GM18951 (cell line): ENCODE results near the gene SAXO1.

Source experiments
- POLR2A ChIP-seq: IDR thresholded peaks from 4 replicates; pipeline ENCODE4 v1.6.1; 2011; ENCODE audit warnings: mild to moderate bottlenecking; ENCODE audit not compliant: insufficient read length, insufficient read depth; ENCODE audit errors: extremely low read depth
- in situ Hi-C: fragments of 300-500 bp; cut with MboI; formaldehyde crosslinking; loops from one replicate; pipeline ENCODE4 v1.12.0; 2022; ENCODE audit warnings: low sequenced_read_pairs, mixed read lengths, inconsistent platforms; ENCODE audit not compliant: unreplicated experiment

The SAXO1 gene

DNA sequence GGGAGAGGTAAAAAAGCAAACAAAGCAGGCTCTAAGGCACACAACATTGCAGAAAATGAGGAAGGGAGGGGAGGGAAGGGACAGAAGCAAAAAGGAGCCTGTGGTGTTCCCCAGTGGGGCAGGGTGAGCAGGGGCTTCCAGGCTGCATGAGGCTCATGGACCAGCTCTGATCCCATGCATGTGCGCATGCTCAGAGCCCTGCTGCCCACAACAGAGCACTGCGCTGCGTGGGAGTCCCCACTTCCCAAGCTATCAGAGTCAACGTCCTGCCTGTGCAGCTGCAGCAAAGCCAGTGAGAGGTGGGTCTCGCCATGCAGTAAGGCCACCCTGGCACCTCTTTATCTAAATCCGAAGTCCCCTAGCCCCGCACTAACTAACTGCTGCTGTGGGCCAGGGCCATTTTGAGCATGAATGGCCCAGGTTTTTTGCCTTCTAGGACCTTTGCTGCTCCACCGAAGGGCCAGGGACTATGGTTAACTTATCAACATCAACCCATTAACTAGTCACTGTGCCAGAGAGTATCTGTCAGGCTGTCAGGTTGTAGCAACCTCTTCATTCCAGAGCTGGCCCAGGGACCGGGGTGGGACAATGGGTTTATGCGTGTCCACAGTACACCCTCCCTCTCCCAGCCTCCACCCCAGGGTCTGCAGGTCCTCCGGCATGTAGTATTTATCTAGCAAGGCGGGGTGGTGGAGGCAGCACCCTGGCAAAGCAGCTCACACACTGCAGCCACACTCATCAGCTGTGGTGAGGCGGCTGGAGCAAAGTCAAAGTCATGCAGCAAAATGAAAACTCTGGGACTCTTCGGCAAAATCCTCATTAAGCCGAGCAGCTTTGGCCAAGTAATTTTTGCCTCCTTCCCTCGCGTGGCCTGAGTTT, 123.6 kb downstream of the SAXO1 start:
- TF ChIP-seq POLR2A, result no peak
- in situ Hi-C loops, result no loop called here

DNA sequence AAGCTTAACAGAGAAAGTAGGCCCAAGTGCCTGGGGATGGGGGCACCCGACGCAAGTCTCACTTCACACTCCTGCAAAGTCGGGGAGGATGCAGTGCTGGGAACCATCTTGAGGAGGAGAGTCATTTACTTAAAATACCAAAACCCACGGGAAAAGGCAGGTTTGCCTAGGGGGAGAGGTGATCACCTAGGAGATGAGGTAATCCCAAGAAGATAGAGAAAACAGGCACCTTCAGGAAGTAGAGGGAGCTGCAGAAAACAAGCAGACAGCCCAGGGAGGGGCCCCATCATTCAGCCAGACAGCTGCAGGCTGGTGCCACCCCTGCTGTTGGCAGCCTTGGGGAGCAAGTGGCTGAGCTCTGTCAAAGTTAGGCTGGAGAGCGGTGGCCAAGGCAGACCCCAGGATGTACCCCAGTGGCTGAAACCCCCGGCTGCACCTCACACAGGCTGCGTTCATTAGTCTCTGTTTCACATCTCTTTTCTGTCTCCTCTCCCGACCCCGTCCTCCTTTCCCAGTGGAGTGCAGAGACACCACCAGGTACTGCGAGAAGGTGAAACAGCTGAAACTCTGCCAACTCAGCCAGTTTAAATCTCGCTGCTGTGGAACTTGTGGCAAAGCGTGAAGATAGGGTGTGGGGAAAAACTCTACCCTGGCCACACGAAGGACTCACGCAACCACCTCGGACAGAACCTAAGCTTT, 124.9 kb downstream of the SAXO1 start:
- no peak for TF ChIP-seq POLR2A
- in situ Hi-C loops, result no loop called here

DNA sequence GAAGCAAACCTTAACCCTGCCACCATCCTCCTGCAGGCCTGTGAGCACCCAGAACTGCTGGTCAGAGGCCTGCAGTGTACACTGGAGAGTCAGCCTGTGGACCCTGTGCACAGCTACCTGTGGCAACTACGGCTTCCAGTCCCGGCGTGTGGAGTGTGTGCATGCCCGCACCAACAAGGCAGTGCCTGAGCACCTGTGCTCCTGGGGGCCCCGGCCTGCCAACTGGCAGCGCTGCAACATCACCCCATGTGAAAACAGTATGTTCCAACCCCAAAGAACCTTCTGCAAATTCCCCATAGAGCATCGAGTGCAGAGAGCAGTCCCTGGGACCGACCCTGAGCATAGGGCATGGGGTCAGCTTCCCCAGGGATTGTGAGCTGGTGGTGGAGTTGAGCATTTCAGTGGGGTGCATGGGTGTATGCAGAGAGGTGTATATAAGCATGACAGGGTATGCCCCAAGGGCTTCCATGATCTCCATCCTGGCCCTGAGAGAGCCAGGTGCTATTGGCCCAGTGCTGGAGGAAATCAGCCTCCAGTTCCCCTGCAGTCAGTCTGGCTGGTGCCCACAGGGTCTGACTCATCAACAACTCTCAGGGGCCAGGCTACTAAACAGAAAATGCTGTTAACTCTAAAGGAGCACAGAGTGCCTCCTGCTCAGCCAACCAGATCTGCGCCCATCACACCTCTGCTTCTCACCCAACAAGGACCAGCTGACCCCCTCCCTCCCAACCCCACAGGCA, 126.2 kb downstream of the SAXO1 start:
- in situ Hi-C loops, result no loop called here
- no peak for TF ChIP-seq POLR2A

DNA sequence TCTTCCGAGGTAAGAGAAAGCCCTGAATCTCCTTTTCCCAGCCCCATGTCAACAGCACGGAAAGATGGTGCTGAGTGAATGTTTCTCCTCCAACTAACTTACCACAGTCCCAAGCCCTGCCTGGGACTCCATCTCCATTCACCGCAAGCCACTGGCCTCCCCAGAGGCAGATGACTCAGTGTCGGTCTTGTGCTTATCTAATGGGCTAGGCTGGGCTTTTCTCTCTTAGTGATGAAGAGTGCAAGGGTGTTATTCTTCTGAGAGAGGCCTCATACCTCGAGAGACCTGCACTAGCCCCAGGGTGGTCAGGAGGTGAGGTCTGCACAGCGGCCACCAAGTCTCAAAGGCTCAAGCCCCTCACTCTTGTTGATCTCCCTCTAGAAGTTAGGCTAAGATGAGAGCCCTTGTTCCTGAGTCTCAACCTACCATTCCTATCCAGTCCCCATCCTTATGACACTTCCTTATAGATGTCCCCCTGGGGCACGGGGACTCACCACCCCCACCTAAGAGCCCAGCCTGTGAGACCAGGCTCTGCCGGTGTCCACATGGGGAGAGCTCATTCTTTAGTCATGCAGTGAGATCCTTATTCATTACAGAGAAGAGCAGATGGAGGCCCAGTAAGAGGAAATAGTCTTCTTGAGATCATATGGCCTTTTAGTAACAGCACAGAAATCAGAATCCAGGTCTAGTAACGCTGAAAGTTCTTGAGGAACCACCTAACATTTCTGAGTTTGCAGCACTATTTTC, 127.0 kb downstream of the SAXO1 start:
- no peak for TF ChIP-seq POLR2A
- in situ Hi-C loops, result no loop called here

DNA sequence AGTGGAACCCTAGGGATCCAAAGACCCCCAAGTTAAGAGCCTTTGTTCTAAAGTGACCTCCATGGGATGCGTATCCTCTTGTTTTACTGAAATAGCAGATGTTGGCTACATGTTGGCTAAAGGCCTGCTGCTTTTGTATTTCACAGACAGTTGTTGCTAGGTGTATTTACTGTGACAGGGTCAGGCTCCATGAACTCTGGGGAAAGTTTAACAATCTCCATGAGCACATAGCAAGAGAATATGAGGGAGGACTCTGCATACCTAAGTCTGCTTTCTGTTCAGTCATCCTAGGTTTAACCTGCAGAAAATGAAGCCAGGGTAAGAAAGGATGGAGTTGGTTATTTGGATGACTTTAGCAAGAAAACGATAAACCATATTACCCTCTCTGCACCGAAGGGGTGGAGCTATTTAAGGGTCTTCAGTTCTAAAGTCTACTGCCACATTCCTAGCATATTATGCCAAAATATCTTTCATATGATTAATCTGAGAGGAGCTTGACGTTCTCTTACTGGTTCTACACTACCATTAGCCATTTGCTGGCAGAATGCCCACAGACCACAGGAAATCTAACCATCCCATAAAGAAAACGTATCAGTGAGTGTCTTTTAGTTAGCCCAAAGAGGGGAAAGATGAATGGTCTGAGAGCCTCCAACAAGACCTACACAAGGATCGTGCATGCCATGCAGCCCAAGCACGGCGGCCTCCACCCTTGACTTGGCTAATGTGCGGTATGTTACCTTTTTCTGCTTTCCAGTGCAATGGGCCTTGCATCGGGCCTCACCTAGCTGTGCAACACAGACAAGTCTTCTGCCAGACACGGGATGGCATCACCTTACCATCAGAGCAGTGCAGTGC, 127.8 kb downstream of the SAXO1 start:
- in situ Hi-C loops, result no loop called here
- no peak for TF ChIP-seq POLR2A

DNA sequence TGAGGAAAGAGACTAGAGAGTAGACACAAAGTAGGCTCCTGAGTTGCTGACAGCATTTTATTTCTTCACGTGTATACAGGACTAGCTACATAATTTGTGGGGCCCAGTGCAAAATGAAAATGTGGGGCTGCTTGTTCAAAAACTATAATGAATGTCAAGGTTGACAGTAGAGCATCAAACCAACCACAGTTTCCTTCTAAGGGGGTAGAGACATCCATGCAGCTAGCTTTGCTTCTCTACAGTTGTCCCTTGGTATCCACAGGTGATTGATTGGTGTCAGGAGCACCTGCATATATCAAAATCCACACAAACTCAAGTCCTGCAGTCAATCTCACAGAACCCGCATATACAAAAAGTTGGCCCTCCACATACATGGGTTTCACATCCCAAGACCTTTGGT, 129.6 kb downstream of the SAXO1 start:
- in situ Hi-C loops, result no loop called here
- TF ChIP-seq POLR2A, result no peak

DNA sequence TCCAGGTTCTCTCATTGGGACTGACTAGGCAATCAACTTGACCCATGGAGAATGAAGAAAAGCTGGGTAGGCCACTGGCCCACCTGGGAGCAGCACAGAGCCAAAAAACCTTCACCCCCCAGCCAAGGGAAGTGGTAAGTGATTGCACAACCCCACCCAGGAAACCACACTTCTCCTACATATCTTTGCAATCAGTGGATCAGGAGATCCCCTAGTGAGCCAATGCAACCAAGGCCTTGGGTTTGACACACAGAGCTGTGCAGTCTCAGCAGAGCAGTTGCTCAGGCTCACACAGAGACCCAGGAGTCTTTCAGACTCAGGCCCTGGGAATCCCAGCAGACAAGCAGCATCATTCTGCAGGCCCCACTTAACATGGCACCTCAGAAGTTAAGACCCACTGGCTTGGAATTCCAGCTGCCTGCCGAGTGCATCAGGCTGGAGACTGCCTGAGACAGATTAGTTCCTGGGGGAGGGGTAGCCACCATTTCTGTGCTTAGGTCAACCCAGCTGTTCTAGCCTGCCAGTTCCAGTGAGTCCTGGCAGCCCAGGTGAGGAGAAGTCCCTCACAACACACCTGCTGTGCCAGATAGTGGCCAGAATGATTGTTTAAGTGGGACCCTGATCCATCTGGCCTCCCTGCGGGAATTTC, 136.4 kb downstream of the SAXO1 start:
- no peak for TF ChIP-seq POLR2A

DNA sequence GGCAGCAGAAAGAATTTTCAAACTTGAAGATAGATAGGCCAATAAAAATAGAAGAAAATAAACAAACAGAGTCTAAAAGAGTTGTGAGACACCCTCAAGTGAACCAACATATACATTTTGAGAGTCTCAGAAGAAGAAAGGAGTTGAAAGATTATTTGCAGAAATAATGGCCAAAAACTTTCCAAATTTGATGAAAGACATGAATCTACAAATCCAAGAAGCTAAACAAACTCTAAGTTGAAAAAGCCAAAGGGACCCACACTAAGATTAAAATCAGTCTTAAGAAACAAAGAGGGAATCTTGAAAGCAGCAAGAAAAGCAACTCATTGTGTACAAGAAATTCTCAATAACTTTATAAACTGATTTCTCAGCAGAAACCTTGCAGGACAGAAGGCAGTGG, 137.0 kb downstream of the SAXO1 start:
- TF ChIP-seq POLR2A, result no peak
- in situ Hi-C loops, result no loop called here

More for the DNA sequence above, 136.4 kb downstream of the SAXO1 start:
- in situ Hi-C loops, result no loop called here

DNA sequence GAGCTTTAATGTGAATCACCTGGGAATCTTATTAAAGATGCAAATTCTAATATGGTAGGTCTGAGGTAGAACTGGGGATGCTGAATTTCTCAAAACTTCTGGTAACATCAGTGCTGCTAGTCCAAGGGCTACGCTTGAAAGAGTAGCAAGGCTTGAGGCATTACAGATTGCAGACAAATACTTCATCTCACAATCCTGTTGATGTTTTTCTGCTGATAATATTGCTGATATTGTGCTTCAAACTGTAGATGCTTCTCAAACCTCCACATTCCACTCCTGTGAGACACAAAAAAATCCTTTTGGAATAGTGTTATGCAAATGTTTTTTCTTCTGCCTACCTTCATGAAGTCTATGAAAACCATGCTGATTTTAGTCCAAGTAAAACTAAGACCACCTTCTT, 139.5 kb downstream of the SAXO1 start:
- no peak for TF ChIP-seq POLR2A
- in situ Hi-C loops, result no loop called here

DNA sequence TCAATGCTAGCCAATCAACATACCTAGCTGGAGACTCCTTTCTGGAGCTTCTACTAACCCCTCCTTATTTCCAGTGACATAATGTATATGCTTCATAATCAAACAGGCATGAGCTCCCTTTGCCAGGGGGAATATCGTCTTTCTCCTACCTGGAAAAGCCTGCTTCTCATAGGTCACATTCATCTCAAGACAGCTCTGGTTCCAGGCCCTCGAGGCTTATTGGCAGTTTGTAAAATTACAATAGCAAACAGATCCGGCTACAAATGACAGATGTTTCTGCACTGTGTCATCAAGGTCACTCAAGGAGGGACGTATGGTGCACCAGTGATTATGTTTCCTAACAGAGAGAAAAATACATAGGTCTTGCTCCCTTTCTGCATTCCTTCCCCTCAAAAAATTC, 140.0 kb downstream of the SAXO1 start:
- in situ Hi-C loops, result no loop called here
- no peak for TF ChIP-seq POLR2A

DNA sequence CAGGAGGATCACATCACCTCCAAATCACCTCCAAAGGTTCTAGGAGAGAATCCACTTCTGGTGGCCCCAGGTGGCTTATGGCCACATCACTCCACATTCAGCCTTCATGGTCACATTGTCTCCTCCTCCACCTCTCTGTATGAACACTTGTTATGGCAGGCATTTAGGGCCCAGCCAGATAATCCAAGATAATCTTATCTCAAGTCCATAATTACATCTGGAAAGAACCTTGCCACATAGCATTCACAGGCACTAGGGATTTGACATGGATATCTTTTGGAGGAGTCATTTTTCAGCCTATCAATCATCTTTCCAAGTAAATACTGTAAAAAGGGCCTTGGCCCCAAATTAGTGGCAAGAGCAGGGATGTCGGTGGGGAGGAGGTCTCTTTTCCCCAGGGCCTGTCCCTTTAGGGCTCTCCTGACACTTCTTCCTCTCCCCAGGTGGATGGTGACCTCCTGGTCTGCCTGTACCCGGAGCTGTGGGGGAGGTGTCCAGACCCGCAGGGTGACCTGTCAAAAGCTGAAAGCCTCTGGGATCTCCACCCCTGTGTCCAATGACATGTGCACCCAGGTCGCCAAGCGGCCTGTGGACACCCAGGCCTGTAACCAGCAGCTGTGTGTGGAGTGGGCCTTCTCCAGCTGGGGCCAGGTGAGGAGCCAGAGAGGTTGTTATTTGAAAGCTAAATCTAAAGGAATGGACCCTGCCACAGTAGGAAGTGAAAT, 140.9 kb downstream of the SAXO1 start:
- in situ Hi-C loops, result no loop called here
- no peak for TF ChIP-seq POLR2A

DNA sequence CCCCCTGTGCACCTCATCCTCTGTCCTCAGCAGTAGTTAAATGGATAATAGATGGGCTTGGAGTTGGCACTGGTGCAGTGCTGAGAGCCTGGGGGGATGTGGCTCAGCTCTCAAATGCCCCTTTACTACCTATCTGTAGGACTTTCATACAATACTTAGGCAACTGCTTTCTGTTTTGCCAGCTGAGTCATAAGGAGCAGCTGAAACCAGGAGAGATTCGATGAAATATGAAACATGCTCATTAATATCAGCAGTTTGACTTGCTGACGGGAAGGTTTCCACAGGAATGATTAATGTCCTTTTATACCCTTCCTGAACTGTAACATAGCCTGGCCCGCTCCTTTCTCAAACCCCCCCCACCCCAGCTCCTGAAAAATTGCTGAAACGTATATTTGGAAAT, 142.6 kb downstream of the SAXO1 start:
- TF ChIP-seq POLR2A, result no peak
- in situ Hi-C loops, result no loop called here
